BJ (cell line): Measurements from ENCODE around the gene SMYD1. TPM values are rescaled to one million over a fixed set of nuclear protein-coding genes. Genes with fewer than 3 reads are reported as not detected.
"Not testable (repeated sequence)": the region's sequence is repeated elsewhere in the genome, so short reads cannot be mapped to it uniquely, and the experiment has no call there.

Source experiments
- CTCF ChIA-PET: fragments of 350-600 bp; formaldehyde crosslinking; extraction: SDS; loops from one replicate; lab custom pipeline; 2021; ENCODE audit warnings: antibody characterized with exemption, inconsistent platforms; lab: Yijun Ruan, JAX
- POLR2A ChIA-PET: fragments of 300-600 bp; sonication (Branson Sonifier 250); formaldehyde crosslinking; extraction: SDS; loops from one replicate; lab custom pipeline; 2021; ENCODE audit warnings: antibody characterized with exemption; lab: Charles Lee
- DNase-seq: peaks from one replicate; pipeline ENCODE4 v3.0.0-alpha.2; 2011; ENCODE audit warnings: low read depth
- H3K27me3 ChIP-seq: 2 replicates; pipeline ENCODE4 v1.6.0; 2011; ENCODE audit warnings: low read length; ENCODE audit not compliant: control insufficient read depth, insufficient read depth
- H3K36me3 ChIP-seq: 2 replicates; pipeline ENCODE4 v1.5.1; 2011; ENCODE audit warnings: low read length; ENCODE audit not compliant: control insufficient read depth, insufficient read depth
- H3K4me3 ChIP-seq: 2 replicates; pipeline ENCODE4 v1.5.1; 2011; ENCODE audit warnings: low read depth, mild to moderate bottlenecking, control low read depth, low read length
- polyA minus RNA-seq: library from RNA; depleted of rRNA, polyadenylated mRNA; stranded (reverse); fragments of >200 nt; gene quantifications from 2 replicates; pipeline ENCODE4 v1.2.3, GENCODE V29; 2011; rRNA and poly(A)+ RNA removed
- polyA plus RNA-seq: library from polyadenylated mRNA; depleted of rRNA; stranded (reverse); fragments of >200 nt; gene quantifications from 2 replicates; pipeline ENCODE4 v1.2.3, GENCODE V29; 2011; rRNA removed
- TF ChIP-seq, protein P1 (sequence below): IDR thresholded peaks from 2 replicates; pipeline ENCODE4 v1.5.1; 2011; ENCODE audit warnings: low read depth, mild to moderate bottlenecking, control low read depth, inconsistent platforms, low read length, moderate library complexity; ENCODE audit not compliant: insufficient read depth

SMYD1 gene
- polyA plus RNA-seq (not detected in 2 replicates), polyA minus RNA-seq (not detected in 2 replicates)

DNA sequence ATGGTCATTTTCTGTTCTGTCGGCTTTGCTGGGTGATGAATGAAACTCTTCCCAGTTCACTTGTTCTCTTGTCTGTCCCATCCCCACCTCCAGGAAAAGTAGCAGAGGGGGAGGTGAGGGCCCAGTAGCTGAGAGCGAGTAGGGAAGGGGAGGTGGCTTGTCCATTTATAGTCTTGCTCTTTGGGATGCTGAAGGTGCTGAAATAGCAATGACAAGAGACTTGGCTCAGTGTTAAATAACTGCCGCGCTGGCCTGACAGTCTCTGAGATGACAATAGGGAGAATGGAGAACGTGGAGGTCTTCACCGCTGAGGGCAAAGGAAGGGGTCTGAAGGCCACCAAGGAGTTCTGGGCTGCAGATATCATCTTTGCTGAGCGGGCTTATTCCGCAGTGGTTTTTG is at the start of gene SMYD1:
Gene SMYD1 (plus strand): TSS at position 228 of the 400 bp plus-strand sequence. CDS start 40 bp downstream, at position 268.
- TF ChIP-seq, protein P1, sequence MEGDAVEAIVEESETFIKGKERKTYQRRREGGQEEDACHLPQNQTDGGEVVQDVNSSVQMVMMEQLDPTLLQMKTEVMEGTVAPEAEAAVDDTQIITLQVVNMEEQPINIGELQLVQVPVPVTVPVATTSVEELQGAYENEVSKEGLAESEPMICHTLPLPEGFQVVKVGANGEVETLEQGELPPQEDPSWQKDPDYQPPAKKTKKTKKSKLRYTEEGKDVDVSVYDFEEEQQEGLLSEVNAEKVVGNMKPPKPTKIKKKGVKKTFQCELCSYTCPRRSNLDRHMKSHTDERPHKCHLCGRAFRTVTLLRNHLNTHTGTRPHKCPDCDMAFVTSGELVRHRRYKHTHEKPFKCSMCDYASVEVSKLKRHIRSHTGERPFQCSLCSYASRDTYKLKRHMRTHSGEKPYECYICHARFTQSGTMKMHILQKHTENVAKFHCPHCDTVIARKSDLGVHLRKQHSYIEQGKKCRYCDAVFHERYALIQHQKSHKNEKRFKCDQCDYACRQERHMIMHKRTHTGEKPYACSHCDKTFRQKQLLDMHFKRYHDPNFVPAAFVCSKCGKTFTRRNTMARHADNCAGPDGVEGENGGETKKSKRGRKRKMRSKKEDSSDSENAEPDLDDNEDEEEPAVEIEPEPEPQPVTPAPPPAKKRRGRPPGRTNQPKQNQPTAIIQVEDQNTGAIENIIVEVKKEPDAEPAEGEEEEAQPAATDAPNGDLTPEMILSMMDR: no peak
- CTCF ChIA-PET: interaction anchor here (0.7 to 3.0 kb wide), 5 partner anchors 7 to 118 kb away, joined by 3 to 26 read pairs (median 3); no protein-coding TSS in a partner anchor
- POLR2A ChIA-PET: no interaction called here
- no peak for DNase-seq
- peaks cover 9% of the 10 kb centered on the region for H3K27me3 ChIP-seq
- H3K4me3 ChIP-seq: no peak within 1 kb of the TSS
- H3K36me3 ChIP-seq: no peaks in the 10 kb centered on the region

DNA sequence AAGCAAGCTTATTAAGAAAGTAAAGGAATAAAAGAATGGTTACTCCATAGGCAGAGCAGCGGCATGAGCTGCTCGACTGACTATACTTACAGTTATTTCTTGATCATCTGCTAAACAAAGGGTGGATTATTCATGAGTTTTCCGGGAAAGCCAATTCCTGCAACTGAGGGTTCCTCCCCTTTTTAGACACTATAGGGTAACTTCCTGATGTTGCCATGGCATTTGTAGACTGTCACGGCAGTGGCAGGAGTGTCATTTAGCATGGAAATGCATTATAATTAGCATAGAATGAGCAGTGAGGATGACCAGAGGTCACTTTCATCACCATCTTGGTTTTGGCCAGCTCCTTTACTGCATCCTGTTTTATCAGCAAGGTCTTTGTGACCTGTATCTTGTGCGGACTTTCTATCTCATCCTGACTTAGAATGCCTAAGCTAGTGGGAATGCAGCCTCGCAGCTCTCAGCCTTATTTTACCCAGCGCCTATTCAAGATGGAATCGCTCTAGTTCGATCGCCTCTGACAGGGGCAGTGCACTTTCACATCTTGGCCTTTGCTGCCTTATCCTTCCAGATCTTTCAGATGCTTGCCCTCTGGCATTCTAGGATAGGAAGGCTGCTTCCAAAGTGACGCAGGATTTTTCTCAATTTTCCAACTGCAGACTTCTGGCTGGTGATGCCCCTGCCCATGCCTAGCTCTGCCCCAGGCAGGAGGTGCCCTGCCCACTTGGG is 49.4 kb upstream of the SMYD1 start:
- H3K4me3 ChIP-seq, POLR2A ChIA-PET, H3K27me3 ChIP-seq, DNase-seq, H3K36me3 ChIP-seq: not testable (repeated sequence)
- CTCF ChIA-PET: interaction anchor here (1.5 kb wide), 1 partner anchor 16 kb away, joined by 4 read pairs; no protein-coding TSS in a partner anchor

DNA sequence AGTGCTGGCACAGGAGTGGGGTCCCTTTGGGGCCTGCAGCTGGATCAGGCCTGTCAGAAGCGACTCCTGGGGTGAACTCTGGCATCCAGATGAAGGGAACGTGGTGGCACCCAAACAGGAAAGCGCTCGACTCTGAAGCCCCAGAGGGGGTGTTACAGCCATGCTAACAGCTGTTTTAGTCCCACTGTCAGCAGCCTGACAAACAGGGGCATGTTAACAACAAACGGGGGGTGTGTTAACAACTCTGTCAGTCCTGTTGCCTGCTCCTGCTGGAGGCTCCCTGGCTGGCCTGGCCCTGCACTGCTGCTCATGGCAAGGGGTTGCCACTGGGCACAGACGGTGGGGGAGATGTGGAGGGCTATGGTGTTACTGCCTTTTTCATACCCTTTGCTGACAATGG is 48.7 kb upstream of the SMYD1 start:
- H3K36me3 ChIP-seq: no peaks in the 10 kb centered on the region
- POLR2A ChIA-PET: no interaction called here
- TF ChIP-seq, protein P1: no peak
- no peak for DNase-seq
- CTCF ChIA-PET: interaction anchor here (1.5 kb wide), 1 partner anchor 17 kb away, joined by 4 read pairs; no protein-coding TSS in a partner anchor
- H3K4me3 ChIP-seq: no peak overlapping the region
- H3K27me3 ChIP-seq: no peaks in the 10 kb centered on the region

DNA sequence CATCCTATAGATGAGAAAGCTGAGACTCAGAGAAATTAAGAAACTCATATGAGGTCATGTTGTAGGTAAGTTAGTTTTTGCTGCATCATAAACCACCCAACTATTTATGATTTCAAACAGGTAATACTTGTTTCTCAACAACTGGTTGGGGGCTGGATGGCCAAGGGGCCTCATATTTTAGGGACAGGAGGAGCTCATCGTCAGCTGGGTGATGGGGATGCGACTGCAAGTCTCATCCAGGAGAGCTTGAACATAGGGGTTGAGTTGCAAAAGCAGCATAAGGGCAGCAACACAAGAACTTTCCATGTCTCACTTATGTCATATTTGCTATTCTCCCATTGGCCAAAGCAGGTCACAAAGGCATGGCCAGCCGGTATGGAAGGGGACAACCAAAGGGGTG is 47.6 kb upstream of the SMYD1 start:
- Histone ChIP-seq H3K27me3 (no peaks in the 10 kb centered on the region), H3K36me3 (no peaks in the 10 kb centered on the region), H3K4me3 (no peak overlapping the region)
- TF ChIP-seq, protein P1: no peak
- DNase-seq: no peak
- POLR2A ChIA-PET: interaction anchor here (0.6 kb wide), 1 partner anchor 34 kb away, joined by 3 read pairs; no protein-coding TSS in a partner anchor
- CTCF ChIA-PET: interaction anchor here (1.2 kb wide), 1 partner anchor 18 kb away, joined by 3 read pairs; no protein-coding TSS in a partner anchor

DNA sequence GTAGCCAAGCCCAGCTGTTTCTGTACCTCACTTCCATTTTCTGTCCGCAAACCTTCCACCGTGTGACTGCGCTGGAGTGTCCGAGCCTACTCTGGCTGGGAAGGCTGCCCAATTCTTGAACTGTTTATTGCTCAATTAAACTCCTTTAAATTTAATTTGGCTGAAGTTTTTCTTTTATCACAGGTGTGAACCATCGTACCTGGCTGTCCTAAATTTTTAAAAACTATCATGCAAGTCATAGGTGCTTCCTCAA is 45.0 kb upstream of the SMYD1 start:
- no peak for DNase-seq
- POLR2A ChIA-PET: no interaction called here
- CTCF ChIA-PET: no interaction called here
- Histone ChIP-seq H3K4me3 (no peak overlapping the region), H3K27me3 (no peaks in the 10 kb centered on the region), H3K36me3 (0 out of 2 replicates have a peak, but pooled peaks cover 2% of the 10 kb centered on the region)
- TF ChIP-seq, protein P1: no peak

DNA sequence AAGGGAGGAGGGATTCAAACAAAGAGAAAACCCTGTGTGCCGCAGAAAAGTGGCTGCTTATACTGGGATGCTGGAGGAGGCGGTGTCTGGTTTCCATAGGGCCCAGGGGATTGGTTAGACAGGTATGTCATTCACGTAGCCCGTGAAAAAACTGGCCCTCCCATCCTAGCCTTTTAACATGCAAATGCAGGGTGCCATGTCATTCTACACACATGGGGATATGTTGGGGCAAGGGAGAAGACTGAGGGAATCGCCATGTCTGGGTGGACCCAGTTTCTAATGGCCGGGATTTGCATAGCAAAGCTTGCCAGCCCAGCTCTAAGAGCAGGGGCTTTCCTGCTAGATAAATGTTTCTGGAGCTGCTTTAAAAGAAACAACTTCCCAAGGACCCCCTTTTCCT is 43.1 kb upstream of the SMYD1 start:
- Histone ChIP-seq H3K4me3 (no peak overlapping the region), H3K36me3 (peaks cover 7% of the 10 kb centered on the region), H3K27me3 (no peaks in the 10 kb centered on the region)
- TF ChIP-seq, protein P1: no peak
- ChIA-PET CTCF (no interaction called here), POLR2A (no interaction called here)
- no peak for DNase-seq
